ENCODE data around the gene TTC24. TPM values are rescaled to one million over a fixed set of nuclear protein-coding genes. Genes with fewer than 3 reads are reported as not detected.
"Not testable (repeated sequence)": the region's sequence is repeated elsewhere in the genome, so short reads cannot be mapped to it uniquely, and the experiment has no call there.

TTC24 gene
- total RNA-seq, 3 donors from 2014 or later = 0.25 to 0.43 (median 0.34) TPM

GRCh38 chr1:156627313-156627880 is 47.9 kb downstream of the TTC24 start:
- Histone ChIP-seq H3K4me1 (ENCODE audit: low read depth) (peaks cover 22% of the 10 kb centered on the region), H3K36me3 (ENCODE audit: low read depth) (no peaks in the 10 kb centered on the region), H3K9me3 (no peaks in the 10 kb centered on the region), H3K4me3 (no peak overlapping the region)
- intact Hi-C loops (cut with DNase I, micrococcal nuclease) = loop anchor here in 1 of 2 donors (2.0 kb wide), 1 partner anchor 29 kb away; no protein-coding TSS in a partner anchor
- TF ChIP-seq, protein P1, sequence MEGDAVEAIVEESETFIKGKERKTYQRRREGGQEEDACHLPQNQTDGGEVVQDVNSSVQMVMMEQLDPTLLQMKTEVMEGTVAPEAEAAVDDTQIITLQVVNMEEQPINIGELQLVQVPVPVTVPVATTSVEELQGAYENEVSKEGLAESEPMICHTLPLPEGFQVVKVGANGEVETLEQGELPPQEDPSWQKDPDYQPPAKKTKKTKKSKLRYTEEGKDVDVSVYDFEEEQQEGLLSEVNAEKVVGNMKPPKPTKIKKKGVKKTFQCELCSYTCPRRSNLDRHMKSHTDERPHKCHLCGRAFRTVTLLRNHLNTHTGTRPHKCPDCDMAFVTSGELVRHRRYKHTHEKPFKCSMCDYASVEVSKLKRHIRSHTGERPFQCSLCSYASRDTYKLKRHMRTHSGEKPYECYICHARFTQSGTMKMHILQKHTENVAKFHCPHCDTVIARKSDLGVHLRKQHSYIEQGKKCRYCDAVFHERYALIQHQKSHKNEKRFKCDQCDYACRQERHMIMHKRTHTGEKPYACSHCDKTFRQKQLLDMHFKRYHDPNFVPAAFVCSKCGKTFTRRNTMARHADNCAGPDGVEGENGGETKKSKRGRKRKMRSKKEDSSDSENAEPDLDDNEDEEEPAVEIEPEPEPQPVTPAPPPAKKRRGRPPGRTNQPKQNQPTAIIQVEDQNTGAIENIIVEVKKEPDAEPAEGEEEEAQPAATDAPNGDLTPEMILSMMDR (IDR thresholded peaks at IDR 0.05) = peak; percentile 48
- ATAC-seq = peak; percentile 39
- peak in 1 of 3 donors; percentile 69 for DNase-seq

DNA sequence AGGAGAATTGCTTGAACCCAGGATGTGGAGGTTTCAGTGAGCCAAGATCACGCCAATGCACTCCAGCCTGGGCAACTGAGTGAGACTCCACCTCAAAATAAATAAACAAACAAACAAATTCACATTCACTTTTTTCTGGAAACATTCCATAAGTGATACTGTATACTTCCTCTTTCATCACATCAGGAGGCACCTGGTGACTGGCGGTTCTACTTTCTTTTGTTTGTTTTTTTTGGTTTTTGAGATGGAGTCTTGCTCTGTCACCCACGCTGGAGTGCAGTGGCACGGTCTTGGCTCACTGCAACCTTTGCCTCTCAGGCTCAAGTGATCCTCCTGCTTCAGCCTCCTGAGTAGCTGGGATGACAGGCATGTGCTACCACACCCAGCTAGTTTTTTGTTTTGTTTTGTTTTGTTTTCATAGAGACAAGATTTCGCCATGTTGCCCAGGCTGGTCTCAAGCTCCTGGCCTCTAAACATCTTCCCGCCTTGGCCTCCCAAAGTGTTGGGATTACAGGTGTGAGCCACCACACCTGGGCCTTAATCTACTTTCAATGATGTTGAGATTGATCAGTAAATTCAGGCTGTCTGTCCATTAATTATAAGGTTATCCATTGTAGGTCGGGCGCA is 50.4 kb downstream of the TTC24 start:
- intact Hi-C loops (cut with DNase I, micrococcal nuclease) = loop anchor here in 1 of 2 donors (2.0 kb wide), 1 partner anchor 25 kb away; no protein-coding TSS in a partner anchor
- no peak for ATAC-seq

DNA sequence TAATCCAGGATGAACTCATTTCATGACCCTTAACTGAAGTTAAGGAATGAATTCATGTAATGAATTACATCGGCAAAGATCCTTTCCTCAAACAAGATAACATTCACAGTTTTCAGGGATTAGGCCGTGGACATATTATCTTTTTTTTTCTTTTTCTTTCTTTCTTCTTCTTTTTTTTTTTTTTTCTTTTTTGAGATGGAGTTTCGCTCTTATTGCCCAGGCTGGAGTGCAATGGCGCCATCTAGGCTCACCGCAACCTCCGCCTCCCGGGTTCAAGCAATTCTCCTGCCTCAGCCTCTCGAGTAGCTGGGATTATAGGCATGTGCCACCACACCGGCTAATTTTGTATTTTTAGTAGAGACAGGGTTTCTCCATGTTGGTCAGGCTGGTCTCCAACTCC is 51.6 kb downstream of the TTC24 start:
- not testable (repeated sequence) for ATAC-seq; H3K36me3 ChIP-seq (ENCODE audit: low read depth); H3K9me3 ChIP-seq; H3K4me3 ChIP-seq; H3K4me1 ChIP-seq (ENCODE audit: low read depth); DNase-seq
- intact Hi-C loops (cut with DNase I, micrococcal nuclease) = loop anchor here in 1 of 2 donors (2.0 kb wide), 1 partner anchor 24 kb away; no protein-coding TSS in a partner anchor

More for the DNA sequence above, 50.4 kb downstream of the TTC24 start:
- no peak for DNase-seq
- Histone ChIP-seq H3K4me3 (no peak overlapping the region), H3K36me3 (ENCODE audit: low read depth) (no peaks in the 10 kb centered on the region), H3K9me3 (no peaks in the 10 kb centered on the region), H3K4me1 (ENCODE audit: low read depth) (peaks cover 10% of the 10 kb centered on the region)
- TF ChIP-seq, protein P1 (IDR thresholded peaks at IDR 0.05) = no peak

DNA sequence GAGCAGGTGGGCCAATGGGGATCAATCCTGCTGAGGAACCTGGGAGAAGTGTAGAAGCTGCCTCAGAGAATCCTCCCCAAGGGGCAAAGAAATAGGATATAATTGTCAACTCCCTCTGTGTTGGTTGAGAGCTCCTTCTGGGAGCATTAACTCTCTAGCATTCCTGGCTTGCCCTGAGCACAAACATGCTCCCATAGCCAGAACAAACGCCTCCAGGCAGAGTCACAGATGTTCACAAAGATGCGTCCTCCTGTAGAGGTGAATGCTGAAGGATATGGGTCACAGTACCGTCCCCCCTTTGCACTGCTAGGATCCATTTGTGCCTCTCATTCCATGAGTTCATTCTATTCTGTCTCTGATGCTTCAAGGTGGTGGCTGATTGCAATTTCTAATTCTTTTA is 52.8 kb downstream of the TTC24 start:
- Histone ChIP-seq H3K4me3 (no peak overlapping the region), H3K36me3 (ENCODE audit: low read depth) (no peaks in the 10 kb centered on the region), H3K4me1 (ENCODE audit: low read depth) (no peaks in the 10 kb centered on the region), H3K9me3 (no peaks in the 10 kb centered on the region)
- DNase-seq (no peak), ATAC-seq (no peak)
- intact Hi-C loops (cut with DNase I, micrococcal nuclease) = no loop called here
- TF ChIP-seq, protein P1 (IDR thresholded peaks at IDR 0.05) = no peak

Other genes starting within 250 kb of the TTC24 start
- gene CCT3, start 241.4 kb upstream of the TTC24 start, total RNA-seq = 100 to 1,000 TPM; 117 to 157 (median 133) TPM
- gene TSACC, start 241.2 kb upstream of the TTC24 start, total RNA-seq = under 1 TPM in 1 of 3 donors, not detected in 2; 0.87 TPM
- not detected for gene RHBG, start 210.5 kb upstream of the TTC24 start, total RNA-seq
- 100 to 1,000 TPM in 1 of 3 donors, 10 to 100 TPM in 2; 56.8 to 103 (median 61.9) TPM for gene MEF2D, start 78.9 kb upstream of the TTC24 start, total RNA-seq
- 10 to 100 TPM in 1 of 3 donors, 1 to 10 TPM in 2; 3.4 to 15.5 (median 5.7) TPM for gene IQGAP3, start 7.2 kb upstream of the TTC24 start, total RNA-seq
- 10 to 100 TPM; 70.8 to 94.4 (median 86.5) TPM for gene NAXE, start 12.1 kb downstream of the TTC24 start, total RNA-seq
- gene GPATCH4, start 21.8 kb downstream of the TTC24 start, total RNA-seq = 10 to 100 TPM; 17.4 to 25.9 (median 21.5) TPM
- gene HAPLN2, start 39.7 kb downstream of the TTC24 start, total RNA-seq = under 1 TPM in 1 of 3 donors, not detected in 2; 0.28 TPM
- gene BCAN, start 62.4 kb downstream of the TTC24 start, total RNA-seq = under 1 TPM in 2 of 3 donors, not detected in 1; 0.14 to 0.79 TPM
- 10 to 100 TPM in 1 of 3 donors, 1 to 10 TPM in 2; 3.0 to 11.4 (median 6.4) TPM for gene NES, start 97.7 kb downstream of the TTC24 start, total RNA-seq
- gene CRABP2, start 125.9 kb downstream of the TTC24 start, total RNA-seq = 1 to 10 TPM in 2 of 3 donors, under 1 TPM in 1; 0.38 to 2.2 (median 1.2) TPM
- gene METTL25B, start 148.7 kb downstream of the TTC24 start, total RNA-seq = 10 to 100 TPM; 35.1 to 58.6 (median 44.4) TPM
- 10 to 100 TPM; 27.8 to 33.0 (median 31.0) TPM for gene ISG20L2, start 149.0 kb downstream of the TTC24 start, total RNA-seq
- gene MRPL24, start 161.4 kb downstream of the TTC24 start, total RNA-seq = 10 to 100 TPM; 50.1 to 61.7 (median 57.6) TPM
- 100 to 1,000 TPM; 196 to 264 (median 221) TPM for gene HDGF, start 172.0 kb downstream of the TTC24 start, total RNA-seq
- 10 to 100 TPM; 55.0 to 66.1 (median 59.2) TPM for gene PRCC, start 187.8 kb downstream of the TTC24 start, total RNA-seq
- 1 to 10 TPM; 2.9 to 3.3 (median 3.1) TPM for gene SH2D2A, start 237.1 kb downstream of the TTC24 start, total RNA-seq